Sigmoid colon (tissue), 4 donors: ENCODE measurements around the gene TTN.

Experiments used
- CTCF ChIP-seq, 4 experiments: fragments of 450-650 bp in 3 of 4; fragments of 200-600 bp in 1 of 4; IDR thresholded peaks; one replicate each; pipeline ENCODE4 v1.5.1; 2016 to 2019; ENCODE audit warnings: antibody characterized with exemption in 4 of 4, mild to moderate bottlenecking in 3 of 4, moderate library complexity in 2 of 4
- EP300 ChIP-seq, 4 donors: sonication (generic); formaldehyde crosslinking; IDR thresholded peaks; one replicate each; pipeline ENCODE4 v1.6.1; 2017; ENCODE audit warnings: antibody characterized with exemption in 4 of 4
- POLR2A ChIP-seq, 2 donors: fragments of 450-650 bp; IDR thresholded peaks; one replicate each; pipeline ENCODE4 v1.6.1; 2016; ENCODE audit warnings: antibody characterized with exemption in 2 of 2, mild to moderate bottlenecking in 2 of 2, moderate library complexity in 2 of 2

DNA sequence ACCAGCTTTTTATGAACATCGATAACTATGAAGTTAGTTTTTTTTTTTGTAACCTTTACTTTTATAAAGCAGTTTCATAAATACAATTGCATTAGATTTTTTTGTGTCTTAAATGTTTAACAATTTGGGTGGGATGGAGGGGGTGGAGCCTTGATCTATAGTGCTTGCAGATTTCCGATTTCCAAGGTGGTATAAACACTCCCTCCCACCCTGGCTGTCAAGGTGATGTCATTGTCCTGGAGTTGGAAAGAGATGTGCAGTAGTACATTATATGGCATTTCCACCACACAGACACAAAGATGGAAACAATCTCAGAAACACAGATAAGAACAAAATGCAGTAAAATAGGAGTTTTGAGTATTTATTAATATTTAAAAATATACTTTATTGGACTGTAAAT lies 114.4 kb downstream of the TTN start:
- TF ChIP-seq CTCF (IDR thresholded peaks at IDR 0.05): no peak
- TF ChIP-seq POLR2A (IDR thresholded peaks at IDR 0.05): no peak
- no peak for TF ChIP-seq EP300 (IDR thresholded peaks at IDR 0.05)
